ENCODE data around the gene TMEM134. TPM values are rescaled to one million over a fixed set of nuclear protein-coding genes. Genes with fewer than 3 reads are reported as not detected.
A peak's percentile ranks its signal among the peaks of the same experiment; 100 is the strongest.

The TMEM134 gene
- total RNA-seq, 1 donor from 2014 or later = 87.5 TPM

GRCh38 chr11:67420147-67420645, 48.9 kb downstream of the TMEM134 start:
- no peak for TF ChIP-seq CTCF (IDR thresholded peaks at IDR 0.05; ENCODE audit: borderline replicate concordance)
- H3K36me3 ChIP-seq = no peaks in the 10 kb centered on the region
- peak overlapping the region; percentile 92 for H3K27ac ChIP-seq (replicated peaks)
- peak overlapping the region; percentile 69 for H3K4me3 ChIP-seq
- no peak for DNase-seq
- H3K9me3 ChIP-seq (replicated peaks) = no peaks in the 10 kb centered on the region
- intact Hi-C loops (cut with micrococcal nuclease) = no loop called here
- peaks cover 57% of the 10 kb centered on the region for H3K4me1 ChIP-seq
- H3K27me3 ChIP-seq (ENCODE audit: low read depth) = peaks cover 6% of the 10 kb centered on the region

- Histone ChIP-seq H3K4me1 (peaks cover 61% of the 10 kb centered on the region), H3K9me3 (replicated peaks) (no peaks in the 10 kb centered on the region), H3K4me3 (peak overlapping the region; percentile 69), H3K27me3 (ENCODE audit: low read depth) (peaks cover 13% of the 10 kb centered on the region), H3K36me3 (no peaks in the 10 kb centered on the region), H3K27ac (replicated peaks) (peak overlapping the region; percentile 92)
- DNase-seq = no peak
- no peak for TF ChIP-seq CTCF (IDR thresholded peaks at IDR 0.05; ENCODE audit: borderline replicate concordance)
- intact Hi-C loops (cut with micrococcal nuclease) = no loop called here
Observed at GRCh38 chr11:67419325-67420049, 49.6 kb downstream of the TMEM134 start.

- intact Hi-C loops (cut with micrococcal nuclease) = no loop called here
- peaks cover 20% of the 10 kb centered on the region for H3K27me3 ChIP-seq (ENCODE audit: low read depth)
- peak overlapping the region; percentile 92 for H3K27ac ChIP-seq (replicated peaks)
- peaks cover 61% of the 10 kb centered on the region for H3K4me1 ChIP-seq
- TF ChIP-seq CTCF (IDR thresholded peaks at IDR 0.05; ENCODE audit: borderline replicate concordance) = no peak
- H3K4me3 ChIP-seq = peak overlapping the region; percentile 33
- H3K36me3 ChIP-seq = no peaks in the 10 kb centered on the region
- H3K9me3 ChIP-seq (replicated peaks) = no peaks in the 10 kb centered on the region
- DNase-seq = peak; percentile 58
Observed at GRCh38 chr11:67418476-67419281, 50.4 kb downstream of the TMEM134 start.

- Histone ChIP-seq H3K4me3 (no peak overlapping the region), H3K27ac (replicated peaks) (peak overlapping the region; percentile 92), H3K9me3 (replicated peaks) (no peaks in the 10 kb centered on the region), H3K4me1 (peaks cover 61% of the 10 kb centered on the region), H3K27me3 (ENCODE audit: low read depth) (peaks cover 32% of the 10 kb centered on the region), H3K36me3 (no peaks in the 10 kb centered on the region)
- DNase-seq = no peak
- intact Hi-C loops (cut with micrococcal nuclease) = no loop called here
- TF ChIP-seq CTCF (IDR thresholded peaks at IDR 0.05; ENCODE audit: borderline replicate concordance) = no peak
Observed at GRCh38 chr11:67417425-67417824, 51.6 kb downstream of the TMEM134 start.

- no peak for TF ChIP-seq CTCF (IDR thresholded peaks at IDR 0.05; ENCODE audit: borderline replicate concordance)
- DNase-seq = no peak
- H3K36me3 ChIP-seq = no peaks in the 10 kb centered on the region
- H3K27ac ChIP-seq (replicated peaks) = peak overlapping the region; percentile 92
- intact Hi-C loops (cut with micrococcal nuclease) = no loop called here
- H3K9me3 ChIP-seq (replicated peaks) = no peaks in the 10 kb centered on the region
- peaks cover 40% of the 10 kb centered on the region for H3K27me3 ChIP-seq (ENCODE audit: low read depth)
- H3K4me1 ChIP-seq = peaks cover 61% of the 10 kb centered on the region
- peak overlapping the region; percentile 60 for H3K4me3 ChIP-seq
Observed at GRCh38 chr11:67416416-67417335, 52.4 kb downstream of the TMEM134 start.
